Measurements from ENCODE around the gene GRM1.

The GRM1 gene

DNA sequence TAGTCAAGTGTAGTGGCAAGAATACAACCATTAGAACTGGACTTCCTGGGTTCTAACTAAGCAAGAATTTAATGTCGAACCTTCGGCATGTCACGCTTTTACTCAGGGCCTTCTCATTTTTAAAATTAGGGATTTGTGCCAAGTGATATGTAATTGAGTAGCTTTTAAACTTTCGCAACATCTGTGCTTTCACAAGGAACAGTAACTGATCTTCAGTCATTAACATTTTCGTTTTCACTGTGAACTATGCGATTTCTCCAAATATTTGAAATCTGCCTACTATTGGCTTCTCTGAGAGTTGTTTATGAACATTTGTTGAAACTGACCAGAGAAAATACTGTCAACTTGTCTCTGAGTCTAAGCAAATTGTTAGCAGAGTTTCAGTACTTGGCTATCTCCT, 27.6 kb downstream of the GRM1 start:
- TF ChIP-seq, protein P1, sequence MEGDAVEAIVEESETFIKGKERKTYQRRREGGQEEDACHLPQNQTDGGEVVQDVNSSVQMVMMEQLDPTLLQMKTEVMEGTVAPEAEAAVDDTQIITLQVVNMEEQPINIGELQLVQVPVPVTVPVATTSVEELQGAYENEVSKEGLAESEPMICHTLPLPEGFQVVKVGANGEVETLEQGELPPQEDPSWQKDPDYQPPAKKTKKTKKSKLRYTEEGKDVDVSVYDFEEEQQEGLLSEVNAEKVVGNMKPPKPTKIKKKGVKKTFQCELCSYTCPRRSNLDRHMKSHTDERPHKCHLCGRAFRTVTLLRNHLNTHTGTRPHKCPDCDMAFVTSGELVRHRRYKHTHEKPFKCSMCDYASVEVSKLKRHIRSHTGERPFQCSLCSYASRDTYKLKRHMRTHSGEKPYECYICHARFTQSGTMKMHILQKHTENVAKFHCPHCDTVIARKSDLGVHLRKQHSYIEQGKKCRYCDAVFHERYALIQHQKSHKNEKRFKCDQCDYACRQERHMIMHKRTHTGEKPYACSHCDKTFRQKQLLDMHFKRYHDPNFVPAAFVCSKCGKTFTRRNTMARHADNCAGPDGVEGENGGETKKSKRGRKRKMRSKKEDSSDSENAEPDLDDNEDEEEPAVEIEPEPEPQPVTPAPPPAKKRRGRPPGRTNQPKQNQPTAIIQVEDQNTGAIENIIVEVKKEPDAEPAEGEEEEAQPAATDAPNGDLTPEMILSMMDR (IDR thresholded peaks at IDR 0.05; ENCODE audit: insufficient read depth, low read depth, low read length, missing control alignments), result no peak
- no peak overlapping the region for H3K4me3 ChIP-seq (ENCODE audit: low read depth, low read length)
- no peak for DNase-seq (ENCODE audit: low read depth)

DNA sequence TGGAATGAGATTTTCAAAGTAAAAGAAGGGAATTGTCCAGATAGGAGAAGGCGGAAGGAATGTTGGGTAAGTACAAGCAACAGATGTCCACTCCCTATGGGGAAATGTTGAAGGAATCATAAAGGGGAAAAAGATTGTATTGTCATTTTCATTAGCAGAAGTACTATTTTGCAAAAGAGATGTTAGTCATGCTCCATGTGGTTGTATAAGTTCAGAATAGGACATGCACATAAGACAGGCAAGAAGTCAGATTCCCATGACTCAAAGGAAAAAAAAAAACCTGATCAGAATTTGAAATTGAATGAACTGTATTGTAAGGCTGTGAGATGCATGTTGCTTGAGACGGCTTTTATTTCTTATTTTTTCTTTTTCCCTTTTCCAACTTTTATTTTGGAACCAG, 36.8 kb downstream of the GRM1 start:
- TF ChIP-seq, protein P1 (IDR thresholded peaks at IDR 0.05; ENCODE audit: insufficient read depth, low read depth, low read length, missing control alignments), result no peak
- no peak for DNase-seq (ENCODE audit: low read depth)
- no peak overlapping the region for H3K4me3 ChIP-seq (ENCODE audit: low read depth, low read length)

DNA sequence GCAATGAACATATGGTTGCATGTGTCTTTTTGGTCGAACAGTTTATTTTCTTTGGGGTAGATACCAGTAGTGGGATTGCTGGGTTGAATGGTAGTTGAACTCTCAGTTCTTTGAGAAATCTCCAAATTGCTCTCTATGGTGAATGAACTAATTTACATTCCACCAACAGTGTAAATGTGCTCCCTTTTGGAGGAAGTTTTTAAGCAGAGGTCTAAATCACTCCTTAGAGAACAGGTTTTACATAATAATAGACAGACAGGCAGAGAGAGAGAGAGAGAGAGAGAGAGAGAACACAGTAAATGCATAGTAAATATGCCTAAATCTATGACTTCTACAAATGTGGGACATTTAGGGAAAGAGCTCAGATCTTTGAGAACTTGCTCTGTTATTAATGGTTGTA, 37.6 kb downstream of the GRM1 start:
- DNase-seq (ENCODE audit: low read depth), result no peak
- TF ChIP-seq, protein P1 (IDR thresholded peaks at IDR 0.05; ENCODE audit: insufficient read depth, low read depth, low read length, missing control alignments), result no peak
- no peak overlapping the region for H3K4me3 ChIP-seq (ENCODE audit: low read depth, low read length)

DNA sequence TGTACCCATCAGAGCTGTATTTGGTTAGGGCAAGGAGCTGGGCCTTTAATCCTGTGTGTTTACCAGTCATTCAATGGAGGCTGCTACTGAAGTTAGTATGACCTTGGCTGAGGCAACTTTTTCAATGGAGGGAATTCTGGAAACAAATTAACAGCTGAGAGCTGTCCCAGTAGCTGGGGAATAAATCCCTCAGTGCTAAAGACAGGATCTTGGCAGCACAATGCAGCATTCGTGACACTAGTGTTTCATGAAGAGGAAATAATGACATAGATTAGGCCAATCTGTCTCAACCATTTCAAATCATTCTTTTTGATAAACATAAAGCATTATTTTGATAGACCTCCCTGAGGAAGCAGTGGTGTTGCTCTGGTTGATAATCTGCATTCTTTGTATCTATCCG, 42.9 kb downstream of the GRM1 start:
- no peak overlapping the region for H3K4me3 ChIP-seq (ENCODE audit: low read depth, low read length)
- TF ChIP-seq, protein P1 (IDR thresholded peaks at IDR 0.05; ENCODE audit: insufficient read depth, low read depth, low read length, missing control alignments), result no peak
- no peak for DNase-seq (ENCODE audit: low read depth)

DNA sequence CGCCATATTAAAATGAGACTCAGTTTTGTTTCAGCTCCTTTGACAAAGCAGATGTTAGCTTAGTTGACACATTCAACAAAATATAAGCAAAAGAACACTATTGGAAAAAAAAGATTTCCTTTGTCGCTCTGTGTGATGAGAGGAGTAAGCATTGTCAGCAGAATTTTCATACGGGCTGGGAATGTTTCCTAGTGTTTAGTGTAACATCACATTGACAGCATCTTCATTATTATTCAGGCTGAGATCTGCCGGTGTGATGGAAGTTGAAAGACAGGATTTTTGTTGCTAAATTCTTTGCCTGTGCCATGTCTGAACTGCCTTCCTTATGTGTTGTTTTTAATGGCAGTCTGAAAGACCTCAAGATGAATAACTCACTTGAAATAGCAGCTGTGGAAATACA, 49.1 kb downstream of the GRM1 start:
- TF ChIP-seq, protein P1 (IDR thresholded peaks at IDR 0.05; ENCODE audit: insufficient read depth, low read depth, low read length, missing control alignments), result no peak
- no peak for DNase-seq (ENCODE audit: low read depth)
- no peak overlapping the region for H3K4me3 ChIP-seq (ENCODE audit: low read depth, low read length)

DNA sequence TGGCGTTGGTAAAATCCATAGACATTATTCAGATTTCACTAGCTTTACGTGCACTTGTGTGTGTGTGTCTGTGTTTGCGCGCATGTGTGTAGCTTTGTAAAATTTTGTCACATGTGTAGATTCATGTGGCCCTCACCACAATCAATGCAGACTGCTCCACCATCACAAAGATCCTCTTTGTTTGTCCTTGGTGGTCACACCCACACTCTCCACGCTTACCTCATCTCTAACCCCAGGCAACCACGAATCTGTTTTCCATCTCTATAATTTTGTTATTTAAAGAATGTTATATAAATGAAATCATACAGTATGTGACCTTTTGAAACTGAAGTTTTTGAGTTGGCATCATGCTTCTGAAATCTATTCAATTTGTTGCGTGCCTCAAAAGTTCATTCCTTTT, 58.5 kb downstream of the GRM1 start:
- TF ChIP-seq, protein P1 (IDR thresholded peaks at IDR 0.05; ENCODE audit: insufficient read depth, low read depth, low read length, missing control alignments), result no peak

DNA sequence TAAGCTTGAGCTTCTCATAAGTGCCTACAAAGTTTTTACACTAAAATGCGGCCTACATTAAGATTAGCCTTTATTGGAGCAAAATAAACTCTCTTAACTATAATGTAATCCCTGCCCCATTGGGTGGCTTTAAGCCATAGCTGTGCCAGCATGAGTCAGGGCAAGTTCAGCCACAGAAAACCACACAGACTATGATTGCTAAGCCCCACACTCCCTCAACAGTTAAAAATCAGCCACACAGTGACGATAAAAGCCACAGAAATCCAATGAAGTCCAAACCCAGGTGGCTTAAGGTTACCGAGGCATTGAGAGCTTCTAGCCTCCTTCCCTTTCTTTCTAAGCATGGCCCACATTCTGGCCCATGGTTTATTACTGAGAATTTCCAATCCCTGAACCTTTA, 61.6 kb downstream of the GRM1 start:
- no peak for DNase-seq (ENCODE audit: low read depth)
- TF ChIP-seq, protein P1 (IDR thresholded peaks at IDR 0.05; ENCODE audit: insufficient read depth, low read depth, low read length, missing control alignments), result no peak
- H3K4me3 ChIP-seq (ENCODE audit: low read depth, low read length), result no peak overlapping the region

More for the DNA sequence above, 58.5 kb downstream of the GRM1 start:
- no peak overlapping the region for H3K4me3 ChIP-seq (ENCODE audit: low read depth, low read length)
- no peak for DNase-seq (ENCODE audit: low read depth)

Data from GM12865 (cell line).